HG03439 (cell line): ENCODE data around the gene ARHGAP32.
"Not testable (repeated sequence)": the region's sequence is repeated elsewhere in the genome, so short reads cannot be mapped to it uniquely, and the experiment has no call there.

Source experiments
- ATAC-seq: cut with Tn5 transposase; IDR thresholded peaks from one replicate; pipeline ENCODE4 v1.9.1; 2021; ENCODE audit warnings: mild to moderate bottlenecking, moderate library complexity; ENCODE audit not compliant: unreplicated experiment

Gene ARHGAP32

DNA sequence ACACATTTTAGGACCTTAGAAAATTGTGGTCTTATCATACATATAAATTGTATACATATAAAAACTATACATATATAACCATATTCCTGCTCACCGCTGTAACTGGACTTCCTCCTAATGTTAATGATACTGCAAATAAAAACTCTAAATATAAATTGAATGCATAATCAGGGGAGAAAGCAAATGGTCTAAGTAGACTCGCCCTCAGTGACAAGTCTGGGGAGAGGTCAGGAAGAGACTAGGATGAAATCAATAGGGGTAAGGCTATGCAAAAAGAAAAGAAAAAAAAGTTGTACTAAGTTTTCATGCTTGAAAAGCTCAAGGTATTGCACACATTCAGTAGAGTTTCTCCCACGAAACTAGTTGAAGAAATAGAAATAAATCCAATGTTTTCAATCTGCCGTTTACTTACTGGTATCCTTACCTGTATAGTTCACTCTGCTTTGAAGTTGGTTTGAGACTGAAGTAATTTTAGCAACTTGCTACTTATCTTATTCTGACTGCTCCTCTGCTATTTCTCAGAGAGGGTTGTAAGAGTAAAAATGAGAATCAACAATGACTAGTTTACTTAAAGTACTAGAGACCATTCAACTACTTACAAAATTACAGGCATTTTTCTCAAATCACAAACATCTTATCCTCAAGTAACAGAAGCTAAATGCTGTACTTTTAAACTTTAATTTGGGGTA lies 12.2 kb upstream of the ARHGAP32 start:
- no peak for ATAC-seq

DNA sequence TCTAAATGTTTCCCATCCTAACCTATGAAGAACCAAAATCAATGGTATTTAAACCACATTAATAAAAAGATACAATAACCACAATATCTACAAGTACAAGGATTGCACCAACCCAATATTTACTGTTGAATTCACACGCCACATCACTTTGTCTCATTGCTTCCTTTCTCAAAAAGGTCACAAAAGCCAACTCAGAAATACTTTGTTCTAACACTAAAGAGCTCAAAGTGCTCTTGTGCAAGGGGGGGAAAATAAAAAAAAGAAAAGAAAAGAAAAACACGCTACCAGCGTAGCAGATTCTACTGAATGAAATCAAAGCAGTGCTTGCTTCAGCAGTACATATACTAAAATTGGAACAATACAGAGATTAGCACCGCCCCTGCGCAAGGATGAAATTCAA lies 10.5 kb upstream of the ARHGAP32 start:
- no peak for ATAC-seq

DNA sequence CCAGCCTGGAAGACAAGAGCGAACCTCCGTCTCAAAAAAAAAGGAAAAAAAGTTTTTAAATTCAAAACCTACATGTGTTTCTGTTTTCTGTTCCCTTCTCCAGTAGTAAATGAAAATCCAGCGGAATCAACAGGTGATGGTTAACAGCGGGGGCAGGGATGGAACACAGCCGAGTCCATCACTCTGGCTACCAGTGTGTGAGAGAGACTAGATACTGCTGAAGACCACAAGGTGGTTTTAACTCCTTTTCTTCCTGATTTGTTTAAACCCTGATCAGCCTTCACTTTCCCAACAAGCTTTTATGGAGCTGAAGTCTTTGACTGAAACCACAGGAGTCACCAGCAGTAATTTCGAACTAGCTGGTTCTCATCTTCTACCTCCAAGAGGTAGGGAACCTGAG lies 3.6 kb upstream of the ARHGAP32 start:
- ATAC-seq, result no peak

DNA sequence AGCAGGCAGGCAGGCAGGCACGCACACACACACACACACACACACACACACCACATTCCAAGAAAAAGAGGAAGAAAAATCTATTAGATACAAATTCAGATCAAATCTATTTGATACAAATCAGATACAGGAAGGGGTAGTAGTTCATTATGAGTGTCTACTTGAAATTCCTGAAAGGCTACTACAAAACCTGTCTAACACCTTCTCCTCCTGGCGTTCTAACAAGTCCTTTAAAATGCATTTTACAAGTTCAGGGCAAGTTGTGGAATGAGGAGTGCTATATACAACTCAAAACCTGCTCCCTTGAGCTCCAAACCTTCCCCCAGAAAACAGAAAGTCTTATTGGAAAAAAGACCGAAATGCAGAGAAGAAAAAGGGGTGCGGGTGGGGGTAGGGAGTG lies 476 bp downstream of the ARHGAP32 start:
- ATAC-seq, result no peak

DNA sequence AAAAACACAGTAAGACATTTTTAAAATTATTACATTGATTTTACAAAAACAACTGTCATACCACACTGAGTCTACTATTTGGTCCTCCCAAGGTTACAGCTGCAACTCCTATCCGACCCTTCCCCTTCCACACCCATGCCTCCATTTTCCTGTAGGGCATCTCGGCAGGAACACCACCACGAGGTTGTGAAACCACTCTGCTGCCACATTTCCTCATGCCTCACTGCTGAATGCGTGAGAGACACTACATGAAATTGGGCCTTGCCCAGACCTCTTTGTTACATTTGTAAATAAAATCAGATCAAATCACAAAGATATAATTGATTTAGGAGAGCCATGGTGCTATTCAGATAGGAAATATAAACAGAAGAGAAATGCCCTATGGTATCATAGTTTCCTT lies 2.0 kb downstream of the ARHGAP32 start:
- ATAC-seq, result no peak

DNA sequence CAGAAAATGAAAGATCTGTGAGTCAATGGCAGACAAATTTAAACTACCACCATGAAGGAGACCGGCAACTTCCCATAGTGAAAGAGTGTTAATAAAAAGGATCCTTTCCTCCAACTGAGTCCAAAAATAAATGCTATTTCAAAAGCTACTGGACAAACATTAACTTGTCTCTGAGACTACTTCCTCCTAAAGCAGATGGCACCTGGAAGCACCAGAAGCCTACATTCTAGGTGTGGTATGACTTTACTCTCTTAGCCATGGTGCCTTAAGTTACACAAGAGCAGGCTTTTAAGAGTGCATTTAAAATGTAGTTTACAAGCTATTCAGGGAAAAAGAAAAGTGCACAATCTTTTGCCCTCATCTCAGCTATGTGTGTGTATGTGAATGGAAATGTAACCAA lies 2.5 kb downstream of the ARHGAP32 start:
- ATAC-seq, result no peak

DNA sequence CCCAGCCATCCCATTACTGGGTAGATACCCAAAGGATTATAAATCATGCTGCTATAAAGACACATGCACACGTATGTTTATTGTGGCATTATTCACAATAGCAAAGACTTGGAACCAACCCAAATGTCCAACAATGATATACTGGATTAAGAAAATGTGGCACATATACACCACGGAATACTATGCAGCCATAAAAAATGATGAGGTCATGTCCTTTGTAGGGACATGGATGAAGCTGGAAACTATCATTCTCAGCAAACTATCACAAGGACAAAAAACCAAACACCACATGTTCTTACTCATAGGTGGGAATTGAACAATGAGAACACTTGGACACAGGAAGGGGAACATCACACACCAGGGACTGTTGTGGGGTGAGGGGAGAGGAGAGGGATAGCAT lies 7.0 kb downstream of the ARHGAP32 start:
- not testable (repeated sequence) for ATAC-seq

DNA sequence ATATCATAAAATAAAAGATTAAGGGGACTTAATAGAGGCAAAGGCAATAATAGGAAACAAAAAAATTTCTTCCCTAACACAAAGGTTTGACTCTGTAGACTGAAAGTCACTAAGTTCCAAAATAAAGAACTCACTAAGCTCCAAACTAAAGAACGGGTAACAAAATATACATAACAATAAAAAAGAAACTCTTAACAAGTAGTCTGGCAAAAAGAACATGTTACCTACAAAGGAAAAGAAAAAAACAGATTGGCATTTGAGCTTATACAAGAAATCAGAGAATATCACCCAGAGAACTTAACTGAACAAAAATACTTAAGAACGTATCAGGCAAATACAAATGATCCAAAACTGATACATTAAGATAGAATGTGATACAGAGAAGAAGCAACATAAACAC lies 7.5 kb downstream of the ARHGAP32 start:
- ATAC-seq, result no peak

DNA sequence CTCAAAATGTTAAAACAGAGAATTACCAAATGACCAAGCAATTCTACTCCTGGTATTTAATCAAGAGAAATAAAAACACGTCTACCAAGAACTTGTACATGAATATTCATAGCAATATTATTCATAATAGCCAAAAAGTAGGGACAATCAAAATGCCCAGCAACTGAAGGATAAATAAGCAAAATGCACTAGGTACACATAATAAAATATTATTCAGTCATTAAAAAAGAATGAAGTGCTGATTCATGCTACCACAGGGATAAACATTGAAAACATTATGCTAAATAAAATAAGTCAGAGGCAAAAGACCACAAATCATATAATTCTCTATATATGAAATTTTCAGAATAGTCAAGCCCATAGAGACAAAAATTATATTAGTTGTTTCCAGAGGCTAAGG lies 24.8 kb downstream of the ARHGAP32 start:
- no peak for ATAC-seq

DNA sequence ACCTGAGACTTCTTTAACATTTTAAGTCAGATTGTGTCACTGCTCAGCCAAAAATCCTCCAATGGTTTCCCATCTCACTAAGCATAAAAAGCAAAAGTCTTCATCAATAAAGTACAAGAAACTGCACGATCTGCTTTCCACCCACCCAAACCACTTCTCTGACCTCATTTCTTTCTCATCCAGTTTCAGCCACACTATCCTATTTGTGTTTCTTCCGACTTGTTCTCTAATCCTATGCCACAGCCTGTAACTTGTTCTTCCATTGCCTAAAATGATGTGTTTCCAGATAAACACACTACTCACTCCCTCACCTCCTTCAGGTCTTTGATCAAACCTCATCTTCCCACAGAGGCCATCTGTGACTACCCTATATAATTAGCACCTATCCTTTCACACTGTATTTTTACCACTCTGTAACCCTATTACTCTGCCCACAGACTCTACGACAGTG lies 28.4 kb downstream of the ARHGAP32 start:
- ATAC-seq, result no peak

DNA sequence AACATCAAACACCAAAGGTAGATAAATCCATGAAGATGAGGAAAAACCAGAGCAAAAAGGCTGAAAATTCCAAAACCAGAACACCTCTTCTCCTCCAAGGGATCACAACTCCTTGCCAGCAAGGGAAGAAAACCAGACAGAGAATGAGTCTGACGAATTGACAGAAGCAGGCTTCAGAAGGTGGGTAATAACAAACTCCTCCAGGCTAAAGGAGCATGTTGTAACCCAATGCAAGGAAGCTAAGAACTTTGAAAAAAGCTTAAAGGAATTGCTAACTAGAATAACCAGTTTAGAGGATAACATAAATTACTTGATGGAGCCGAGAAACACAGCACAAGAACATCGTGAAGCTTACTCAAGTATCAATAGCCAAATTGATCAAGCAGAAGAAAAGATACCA lies 35.0 kb downstream of the ARHGAP32 start:
- ATAC-seq, result not testable (repeated sequence)

DNA sequence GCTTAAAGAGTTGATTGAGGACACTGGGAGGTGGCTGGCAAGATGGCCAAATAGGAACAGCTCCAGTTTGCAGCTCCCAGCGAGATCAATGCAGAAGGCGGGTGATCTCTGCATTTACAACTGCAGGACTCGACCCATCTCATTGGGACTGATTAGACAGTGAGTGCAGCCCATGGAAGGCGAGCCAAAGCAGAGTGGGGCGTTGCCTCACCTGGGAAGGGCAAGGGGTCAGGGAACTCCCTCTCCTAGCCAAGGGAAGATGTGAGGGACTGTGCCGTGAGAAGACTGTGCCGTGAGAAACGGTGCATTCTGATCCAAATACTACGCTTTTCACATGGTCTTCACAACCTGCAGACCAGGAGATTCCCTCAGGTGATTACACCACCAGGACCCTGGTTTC lies 36.4 kb downstream of the ARHGAP32 start:
- ATAC-seq, result no peak

DNA sequence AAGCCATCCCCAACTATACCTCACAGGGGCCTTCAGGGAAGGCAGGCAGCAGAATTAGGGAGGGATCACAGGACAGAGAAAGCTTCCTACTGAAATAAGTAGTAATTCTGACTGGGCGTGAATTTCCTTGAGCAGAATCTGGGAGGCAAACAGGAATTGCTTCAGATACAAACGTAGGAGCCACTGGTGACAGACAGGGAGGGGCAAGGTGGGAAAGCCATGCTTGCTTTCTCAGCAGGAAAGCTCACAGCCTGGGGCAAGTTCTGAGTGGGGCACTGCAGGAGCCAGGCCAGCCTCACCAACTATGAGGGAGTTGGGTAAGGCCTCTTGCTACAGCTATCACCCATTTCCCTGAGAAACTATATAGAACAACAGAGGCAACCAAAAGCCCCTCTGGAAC lies 43.6 kb downstream of the ARHGAP32 start:
- ATAC-seq, result no peak

DNA sequence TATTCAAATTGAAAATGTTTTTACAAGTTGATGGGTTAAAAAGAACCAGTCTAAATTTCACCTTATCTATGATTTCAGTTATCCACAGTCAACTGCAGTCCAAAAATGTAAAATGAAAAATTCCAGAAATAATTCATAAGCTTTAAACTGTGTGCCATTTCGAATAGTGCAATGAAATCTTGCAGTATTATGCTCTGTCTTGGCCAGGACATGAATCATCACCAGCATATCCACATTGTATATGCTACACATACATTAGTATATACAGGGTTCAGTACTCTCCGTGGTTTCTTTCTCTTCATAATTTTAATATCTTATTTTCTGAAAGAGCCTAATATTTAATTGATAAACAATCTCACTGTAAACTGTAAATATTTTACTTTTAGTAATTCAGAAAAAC lies 45.9 kb downstream of the ARHGAP32 start:
- no peak for ATAC-seq

DNA sequence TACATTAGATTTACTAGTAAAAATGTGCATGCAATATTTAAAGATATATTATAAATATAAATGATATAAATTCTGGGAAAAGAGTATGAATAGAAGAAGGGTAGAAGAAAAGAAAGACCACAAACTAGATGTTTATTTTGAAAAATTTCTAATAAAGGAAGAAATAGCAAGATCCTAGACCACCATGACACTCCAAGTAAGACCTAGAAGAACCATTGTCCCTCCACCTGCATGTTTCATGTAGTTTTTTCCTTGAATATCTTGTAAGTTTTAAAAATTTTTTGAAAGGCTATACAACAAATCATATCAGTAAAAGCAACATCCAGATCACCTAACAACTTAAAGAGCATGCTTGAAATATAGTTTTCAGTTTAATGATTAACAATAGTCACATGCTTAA lies 46.8 kb downstream of the ARHGAP32 start:
- no peak for ATAC-seq

DNA sequence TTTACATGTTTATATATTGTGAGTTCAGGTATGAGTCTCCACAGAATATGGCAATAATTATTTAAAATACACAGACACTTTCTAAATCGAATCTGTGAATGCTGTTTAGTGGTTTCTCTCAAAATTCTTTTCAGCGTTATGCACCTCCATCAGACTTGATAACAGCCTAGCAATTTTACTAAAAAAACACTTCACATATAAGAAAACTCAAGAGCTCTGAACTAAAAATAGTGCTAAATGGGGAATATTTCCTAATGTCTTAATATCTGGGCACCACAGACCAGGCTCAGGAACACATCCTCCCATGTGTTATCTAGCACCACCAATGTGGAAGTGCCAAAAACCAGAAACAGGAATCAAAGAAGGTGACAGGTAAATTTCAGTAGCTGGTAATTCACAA lies 47.9 kb downstream of the ARHGAP32 start:
- no peak for ATAC-seq

DNA sequence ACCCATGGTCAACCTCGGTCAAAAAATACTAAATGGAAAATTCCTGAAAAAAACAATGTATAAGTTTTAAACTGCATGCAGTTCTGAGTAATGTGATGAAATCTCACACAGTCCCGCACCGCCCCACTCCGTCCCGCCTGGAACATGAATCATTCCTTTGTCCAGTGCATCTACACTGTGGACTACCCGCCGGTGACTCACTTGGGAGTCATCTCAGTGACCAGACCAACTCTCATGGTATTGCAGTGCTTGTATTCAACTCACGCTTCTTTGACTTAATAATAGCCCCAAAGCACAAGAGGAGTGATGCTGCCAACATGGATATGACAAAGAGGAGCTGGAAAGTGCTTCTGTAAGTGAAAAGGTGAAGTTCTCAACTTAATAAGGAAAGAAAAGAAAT lies 48.8 kb downstream of the ARHGAP32 start:
- ATAC-seq, result no peak

DNA sequence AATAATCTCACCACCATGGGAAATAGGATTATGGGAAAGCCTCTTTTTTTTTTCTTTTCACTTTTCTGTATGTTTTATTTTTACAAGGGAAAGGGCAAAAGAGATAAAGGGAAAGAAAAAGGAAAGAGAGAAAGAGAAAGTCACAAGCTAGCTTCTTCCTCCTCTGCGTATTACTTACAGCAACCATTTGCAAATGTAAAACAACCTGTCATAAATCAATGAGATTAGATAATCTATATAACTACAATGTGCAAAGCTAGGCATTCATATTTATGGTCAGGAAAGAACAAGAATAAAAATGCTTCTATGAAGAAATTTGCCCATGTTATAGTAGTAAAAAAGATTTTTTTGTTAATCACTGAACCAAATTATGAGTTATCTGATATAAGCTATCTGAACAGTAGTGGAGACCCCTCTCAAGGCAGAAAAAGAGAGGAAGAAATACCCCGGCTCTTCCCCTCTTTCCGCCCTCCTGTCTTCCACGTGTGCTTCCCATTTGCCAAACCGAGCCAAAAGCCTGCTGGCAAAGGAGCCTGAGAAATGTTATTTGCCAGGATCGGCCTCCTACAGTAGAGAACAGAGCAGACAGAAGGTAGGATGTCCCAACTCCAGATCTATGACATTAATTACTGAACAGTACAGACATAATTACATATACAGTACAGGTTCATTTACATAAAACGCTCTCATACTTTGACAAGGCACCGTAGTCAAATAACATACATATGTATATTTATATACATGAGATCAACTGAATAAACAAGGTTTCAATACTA lies 50.2 kb downstream of the ARHGAP32 start:
- ATAC-seq, result no peak

DNA sequence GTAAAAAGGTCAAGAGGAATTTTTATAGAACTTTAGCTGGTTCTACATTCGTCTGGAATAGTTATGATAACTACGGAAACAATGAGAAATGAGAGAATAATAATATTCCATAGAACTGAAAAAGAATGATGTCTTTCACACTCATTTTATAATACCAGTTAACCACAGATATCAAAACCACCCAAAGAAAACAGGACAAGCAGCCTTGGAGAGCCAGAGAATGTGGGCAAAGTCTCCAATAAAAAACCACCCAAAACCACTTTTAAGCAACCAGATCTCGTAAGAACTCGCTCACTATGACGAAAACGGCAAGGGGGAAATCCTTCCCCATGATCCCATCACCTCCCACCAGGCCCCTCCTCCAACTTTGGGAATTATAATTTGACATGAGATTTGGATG lies 60.8 kb downstream of the ARHGAP32 start:
- no peak for ATAC-seq

DNA sequence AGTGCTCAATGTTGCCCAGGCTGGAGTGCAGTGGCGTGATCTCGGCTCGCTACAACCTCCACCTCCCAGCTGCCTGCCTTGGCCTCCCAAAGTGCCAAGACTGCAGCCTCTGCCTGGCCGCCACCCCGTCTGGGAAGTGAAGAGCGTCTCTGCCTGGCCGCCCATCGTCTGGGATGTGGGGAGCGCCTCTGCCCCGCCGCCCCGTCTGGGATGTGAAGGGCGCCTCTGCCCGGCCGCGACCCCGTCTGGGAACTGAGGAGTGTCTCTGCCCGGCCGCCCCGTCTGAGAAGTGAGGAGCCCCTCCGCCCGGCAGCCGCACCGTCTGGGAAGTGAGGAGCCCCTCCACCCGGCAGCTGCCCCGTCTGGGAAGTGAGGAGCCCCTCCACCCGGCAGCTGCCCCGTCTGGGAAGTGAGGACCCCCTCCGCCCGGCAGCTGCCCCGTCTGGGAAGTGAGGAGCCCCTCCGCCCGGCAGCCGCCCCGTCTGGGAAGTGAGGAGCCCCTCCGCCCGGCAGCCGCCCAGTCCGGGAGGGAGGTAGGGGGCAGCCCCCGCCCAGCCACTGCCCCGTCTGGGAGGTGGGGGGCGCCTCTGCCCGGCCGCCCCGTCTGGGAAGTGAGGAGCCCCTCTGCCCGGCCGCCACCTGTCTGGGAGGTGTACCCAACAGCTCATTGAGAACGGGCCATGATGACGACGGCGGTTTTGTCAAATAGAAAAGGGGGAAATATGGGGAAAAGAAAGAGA lies 63.1 kb downstream of the ARHGAP32 start:
- ATAC-seq, result not testable (repeated sequence)

DNA sequence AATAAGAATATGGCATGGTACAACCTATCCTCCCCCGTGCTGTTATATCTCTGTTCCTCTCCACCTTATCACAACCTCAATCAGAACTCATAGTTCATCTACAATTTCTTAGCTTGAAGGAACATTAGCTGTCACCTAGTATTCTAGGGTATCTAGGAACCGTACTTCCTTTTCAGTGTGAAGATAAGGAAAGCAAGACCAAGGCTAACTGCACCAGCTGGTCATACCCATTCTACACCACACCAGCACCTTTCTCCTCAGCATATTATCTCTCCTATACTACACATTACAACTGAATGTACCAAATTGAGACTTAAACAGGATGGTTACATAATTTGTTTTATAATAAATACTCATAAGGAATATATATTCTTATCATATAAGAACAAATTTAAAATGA lies 73.1 kb downstream of the ARHGAP32 start:
- ATAC-seq, result no peak
